Left ventricle myocardium inferior (tissue), 1 donor: ENCODE results near the gene MAP7. TPM values are rescaled to one million over a fixed set of nuclear protein-coding genes. Genes with fewer than 3 reads are reported as not detected.

Experiments used
- DNase-seq: peaks from one replicate; pipeline ENCODE4 v3.0.0-alpha.2; 2020
- H3K27ac ChIP-seq: fragments of 200-600 bp; replicated peaks from 2 replicates; pipeline ENCODE4 v1.8.0; 2021
- H3K27me3 ChIP-seq: fragments of 200-600 bp; 2 replicates; pipeline ENCODE4 v1.8.0; 2021; ENCODE audit warnings: low read depth
- H3K36me3 ChIP-seq: fragments of 200-600 bp; 2 replicates; pipeline ENCODE4 v1.8.0; 2021
- H3K4me1 ChIP-seq: fragments of 200-600 bp; 2 replicates; pipeline ENCODE4 v1.8.0; 2021
- H3K4me3 ChIP-seq: fragments of 200-600 bp; 2 replicates; pipeline ENCODE4 v1.8.0; 2021; ENCODE audit warnings: mild to moderate bottlenecking, moderate library complexity
- H3K9me3 ChIP-seq: fragments of 200-600 bp; replicated peaks from 2 replicates; pipeline ENCODE4 v1.8.0; 2021
- intact Hi-C: fragments of 100-400 bp; cut with micrococcal nuclease; formaldehyde crosslinking; loops from one replicate; pipeline ENCODE4 v1.11.0; 2022
- total RNA-seq: library from RNA; stranded (reverse); fragmentation: NEBNext Ultra II Directional; extraction: Animal tissue kit (Norgen Biotek cat#: 25700); gene quantifications from one replicate; pipeline ENCODE4 v1.2.1, GENCODE V29; 2021
- TF ChIP-seq, protein P1 (sequence below): fragments of 200-600 bp; IDR thresholded peaks from 2 replicates; pipeline ENCODE4 v1.8.0; 2021; ENCODE audit warnings: antibody characterized with exemption, mild to moderate bottlenecking, borderline replicate concordance
- donor health status: DM: no; HTN: yes; CAD: no; lungs with severe emphysema.

Gene MAP7
- total RNA-seq, 1 donor from 2014 or later, result 3.1 TPM

GRCh38 chr6:136568129-136568528, 17.9 kb upstream of the MAP7 start:
- H3K36me3 ChIP-seq, result peaks cover 22% of the 10 kb centered on the region

DNA sequence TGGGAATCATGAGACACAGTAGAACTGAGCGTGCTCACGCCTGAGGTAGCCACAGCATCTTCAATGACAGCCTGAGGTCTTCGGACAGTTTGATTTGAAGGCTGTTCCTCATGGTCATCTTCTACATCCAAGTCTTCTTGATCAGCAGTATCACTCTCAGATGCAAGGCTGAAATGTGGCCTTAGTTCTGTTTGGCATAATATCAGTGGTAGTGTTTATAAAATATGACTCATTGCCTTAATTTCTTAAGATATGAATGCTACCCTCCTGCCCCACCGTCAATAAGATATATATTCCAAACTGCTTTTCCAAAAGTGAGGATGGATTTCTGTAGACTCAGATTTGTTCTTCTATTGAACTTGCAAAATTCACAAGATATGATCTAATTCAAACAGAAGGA, 17.5 kb upstream of the MAP7 start:
- no peak for DNase-seq
- TF ChIP-seq, protein P1, sequence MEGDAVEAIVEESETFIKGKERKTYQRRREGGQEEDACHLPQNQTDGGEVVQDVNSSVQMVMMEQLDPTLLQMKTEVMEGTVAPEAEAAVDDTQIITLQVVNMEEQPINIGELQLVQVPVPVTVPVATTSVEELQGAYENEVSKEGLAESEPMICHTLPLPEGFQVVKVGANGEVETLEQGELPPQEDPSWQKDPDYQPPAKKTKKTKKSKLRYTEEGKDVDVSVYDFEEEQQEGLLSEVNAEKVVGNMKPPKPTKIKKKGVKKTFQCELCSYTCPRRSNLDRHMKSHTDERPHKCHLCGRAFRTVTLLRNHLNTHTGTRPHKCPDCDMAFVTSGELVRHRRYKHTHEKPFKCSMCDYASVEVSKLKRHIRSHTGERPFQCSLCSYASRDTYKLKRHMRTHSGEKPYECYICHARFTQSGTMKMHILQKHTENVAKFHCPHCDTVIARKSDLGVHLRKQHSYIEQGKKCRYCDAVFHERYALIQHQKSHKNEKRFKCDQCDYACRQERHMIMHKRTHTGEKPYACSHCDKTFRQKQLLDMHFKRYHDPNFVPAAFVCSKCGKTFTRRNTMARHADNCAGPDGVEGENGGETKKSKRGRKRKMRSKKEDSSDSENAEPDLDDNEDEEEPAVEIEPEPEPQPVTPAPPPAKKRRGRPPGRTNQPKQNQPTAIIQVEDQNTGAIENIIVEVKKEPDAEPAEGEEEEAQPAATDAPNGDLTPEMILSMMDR, result no peak
- intact Hi-C loops, result no loop called here
- no peaks in the 10 kb centered on the region for H3K27me3 ChIP-seq
- no peak overlapping the region for H3K4me3 ChIP-seq
- H3K36me3 ChIP-seq, result peaks cover 18% of the 10 kb centered on the region
- H3K4me1 ChIP-seq, result no peaks in the 10 kb centered on the region
- H3K27ac ChIP-seq, result no peak overlapping the region
- H3K9me3 ChIP-seq, result peaks cover 12% of the 10 kb centered on the region

More at GRCh38 chr6:136568129-136568528, 17.9 kb upstream of the MAP7 start:
- Histone ChIP-seq H3K4me3 (no peak overlapping the region), H3K9me3 (peaks cover 12% of the 10 kb centered on the region), H3K4me1 (no peaks in the 10 kb centered on the region), H3K27me3 (no peaks in the 10 kb centered on the region), H3K27ac (no peak overlapping the region)
- TF ChIP-seq, protein P1, result no peak
- intact Hi-C loops, result no loop called here
- DNase-seq, result no peak

DNA sequence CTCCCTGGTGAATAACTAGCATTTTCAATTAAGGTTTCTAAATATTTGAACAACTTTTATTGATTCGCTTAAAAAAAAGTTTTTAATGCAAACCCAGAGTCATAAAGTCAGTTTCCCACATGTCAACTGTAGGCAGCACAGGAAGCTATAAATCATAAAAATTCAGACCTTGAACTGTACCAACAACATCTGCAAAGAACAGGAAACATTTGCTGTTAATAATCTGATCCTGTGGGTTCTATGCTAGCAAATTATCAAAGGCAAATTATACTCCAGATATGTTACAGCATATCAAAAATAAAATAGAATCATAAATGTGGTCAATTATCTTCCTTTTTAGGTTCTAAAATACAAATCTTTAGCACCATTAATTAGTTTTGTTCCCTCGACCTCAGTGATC, 16.6 kb upstream of the MAP7 start:
- TF ChIP-seq, protein P1, result no peak
- peaks cover 18% of the 10 kb centered on the region for H3K36me3 ChIP-seq

DNA sequence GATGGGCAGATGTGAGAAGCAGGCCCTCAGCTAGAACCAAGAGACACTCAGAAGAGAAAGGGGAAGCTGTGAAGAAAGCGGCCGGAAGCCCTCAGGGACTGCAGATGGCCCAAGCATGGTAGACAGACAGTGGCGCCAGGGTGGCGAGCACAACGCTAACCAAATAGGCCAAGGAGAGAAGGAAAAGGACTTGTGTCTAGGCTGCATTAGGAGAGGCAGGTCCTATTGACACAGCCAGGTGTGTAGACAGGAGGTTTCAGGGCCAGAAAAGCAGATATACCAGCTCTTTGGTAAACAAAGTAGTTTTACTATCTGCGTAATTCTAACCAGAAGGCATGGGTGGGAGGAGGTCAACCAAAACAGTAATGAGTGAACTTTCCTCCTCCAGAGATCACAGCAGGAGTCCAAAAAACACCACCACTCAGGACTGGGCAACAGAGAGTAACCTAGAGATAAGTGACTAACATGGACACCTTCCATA, 15.8 kb upstream of the MAP7 start:
- TF ChIP-seq, protein P1, result no peak
- H3K27me3 ChIP-seq, result no peaks in the 10 kb centered on the region
- intact Hi-C loops, result no loop called here
- H3K36me3 ChIP-seq, result peaks cover 16% of the 10 kb centered on the region
- H3K27ac ChIP-seq, result no peak overlapping the region
- peaks cover 4% of the 10 kb centered on the region for H3K9me3 ChIP-seq
- H3K4me3 ChIP-seq, result no peak overlapping the region
- H3K4me1 ChIP-seq, result no peaks in the 10 kb centered on the region
- peak; percentile 22 for DNase-seq

More for the DNA sequence above, 16.6 kb upstream of the MAP7 start:
- Histone ChIP-seq H3K4me3 (no peak overlapping the region), H3K9me3 (peaks cover 12% of the 10 kb centered on the region), H3K27ac (no peak overlapping the region), H3K4me1 (no peaks in the 10 kb centered on the region), H3K27me3 (no peaks in the 10 kb centered on the region)
- no peak for DNase-seq
- intact Hi-C loops, result no loop called here

DNA sequence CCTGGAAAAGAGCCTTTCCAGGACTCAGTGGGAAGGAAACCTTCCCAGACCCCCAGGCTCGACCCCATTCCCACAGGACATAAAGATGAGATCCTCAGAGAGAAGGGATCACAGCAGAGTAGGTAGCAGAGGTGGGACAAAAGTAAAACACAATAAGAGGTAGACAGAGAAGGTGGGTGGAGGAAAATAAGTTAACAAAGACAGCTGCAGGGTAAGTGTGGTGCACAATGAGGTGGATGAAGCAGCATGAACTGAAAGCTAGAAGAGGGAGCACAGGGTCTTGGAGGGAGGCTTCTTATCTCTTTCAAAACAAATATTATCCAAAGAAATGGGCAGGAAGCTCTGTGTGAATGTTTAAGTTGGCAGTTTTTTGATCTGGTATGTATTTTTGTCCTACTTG, 14.0 kb upstream of the MAP7 start:
- Histone ChIP-seq H3K9me3 (no peaks in the 10 kb centered on the region), H3K27ac (no peak overlapping the region), H3K36me3 (peaks cover 21% of the 10 kb centered on the region), H3K4me1 (no peaks in the 10 kb centered on the region), H3K27me3 (no peaks in the 10 kb centered on the region), H3K4me3 (no peak overlapping the region)
- DNase-seq, result no peak
- TF ChIP-seq, protein P1, result no peak
- intact Hi-C loops, result no loop called here
